Measurements from ENCODE around the gene CAPN7.

The CAPN7 gene

DNA sequence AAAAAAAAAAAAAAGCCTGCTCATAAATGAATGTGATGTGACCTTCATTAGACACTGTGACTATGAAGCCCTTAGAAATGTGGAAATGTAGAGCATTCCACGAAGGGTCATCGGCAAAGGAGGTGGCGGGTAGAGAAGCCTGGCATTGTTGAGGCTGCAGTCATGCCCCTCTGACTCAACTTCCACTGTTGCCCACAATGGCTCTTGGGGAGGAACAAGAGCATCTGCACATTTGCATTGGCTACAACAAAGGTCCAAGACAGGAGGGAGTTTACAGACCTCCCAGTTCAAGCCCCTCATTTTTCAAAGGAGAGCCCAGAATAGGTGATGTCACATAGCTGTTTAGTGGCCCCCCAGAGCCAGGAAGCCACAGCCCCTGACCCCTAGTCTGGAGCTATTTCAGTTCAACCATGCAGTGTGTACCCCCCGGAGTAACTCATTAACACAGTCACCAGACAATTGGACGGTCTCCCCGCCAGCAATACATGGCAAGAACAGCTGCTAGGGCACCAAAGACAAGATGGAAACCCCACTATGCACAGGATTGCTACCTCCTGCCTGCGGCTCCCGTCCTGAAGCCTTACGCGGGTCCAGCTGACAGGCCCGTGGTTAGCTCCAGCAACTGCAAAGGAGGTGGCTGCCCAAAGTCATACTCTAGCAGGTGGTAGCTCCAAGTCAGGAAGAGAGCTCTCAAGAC lies 70.1 kb downstream of the CAPN7 start:
- DNase-seq (ENCODE audit: low spot score), result no peak
- CTCF ChIA-PET, result interaction anchor here (0.6 kb wide), 1 partner anchor 8 kb away, joined by 4 read pairs; no protein-coding TSS in a partner anchor
- no peak overlapping the region for H3K27ac ChIP-seq
- POLR2A ChIA-PET (ENCODE audit: low non-redundant PET), result no interaction called here
- TF ChIP-seq, protein P1, sequence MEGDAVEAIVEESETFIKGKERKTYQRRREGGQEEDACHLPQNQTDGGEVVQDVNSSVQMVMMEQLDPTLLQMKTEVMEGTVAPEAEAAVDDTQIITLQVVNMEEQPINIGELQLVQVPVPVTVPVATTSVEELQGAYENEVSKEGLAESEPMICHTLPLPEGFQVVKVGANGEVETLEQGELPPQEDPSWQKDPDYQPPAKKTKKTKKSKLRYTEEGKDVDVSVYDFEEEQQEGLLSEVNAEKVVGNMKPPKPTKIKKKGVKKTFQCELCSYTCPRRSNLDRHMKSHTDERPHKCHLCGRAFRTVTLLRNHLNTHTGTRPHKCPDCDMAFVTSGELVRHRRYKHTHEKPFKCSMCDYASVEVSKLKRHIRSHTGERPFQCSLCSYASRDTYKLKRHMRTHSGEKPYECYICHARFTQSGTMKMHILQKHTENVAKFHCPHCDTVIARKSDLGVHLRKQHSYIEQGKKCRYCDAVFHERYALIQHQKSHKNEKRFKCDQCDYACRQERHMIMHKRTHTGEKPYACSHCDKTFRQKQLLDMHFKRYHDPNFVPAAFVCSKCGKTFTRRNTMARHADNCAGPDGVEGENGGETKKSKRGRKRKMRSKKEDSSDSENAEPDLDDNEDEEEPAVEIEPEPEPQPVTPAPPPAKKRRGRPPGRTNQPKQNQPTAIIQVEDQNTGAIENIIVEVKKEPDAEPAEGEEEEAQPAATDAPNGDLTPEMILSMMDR (conservative IDR thresholded peaks at IDR 0.05; ENCODE audit: low read depth), result no peak

GRCh38 chr3:15277861-15278500 lies 71.9 kb downstream of the CAPN7 start:
- ChIA-PET CTCF (no interaction called here), POLR2A (ENCODE audit: low non-redundant PET) (no interaction called here)
- no peak for DNase-seq (ENCODE audit: low spot score)

GRCh38 chr3:15279205-15279604 lies 73.2 kb downstream of the CAPN7 start:
- no peak for DNase-seq (ENCODE audit: low spot score)
- ChIA-PET CTCF (interaction anchor here (1.2 kb wide), 1 partner anchor 11 kb away, joined by 4 read pairs; no protein-coding TSS in a partner anchor), POLR2A (ENCODE audit: low non-redundant PET) (interaction anchor here (1.0 kb wide), 1 partner anchor 162 kb away, joined by 3 read pairs; no protein-coding TSS in a partner anchor)
- TF ChIP-seq, protein P1 (conservative IDR thresholded peaks at IDR 0.05; ENCODE audit: low read depth), result no peak
- no peak overlapping the region for H3K27ac ChIP-seq

More at GRCh38 chr3:15277861-15278500, 71.9 kb downstream of the CAPN7 start:
- H3K27ac ChIP-seq, result no peak overlapping the region
- TF ChIP-seq, protein P1 (conservative IDR thresholded peaks at IDR 0.05; ENCODE audit: low read depth), result no peak

- H3K27ac ChIP-seq, result no peak overlapping the region
- TF ChIP-seq, protein P1 (conservative IDR thresholded peaks at IDR 0.05; ENCODE audit: low read depth), result no peak
- DNase-seq (ENCODE audit: low spot score), result no peak
- POLR2A ChIA-PET (ENCODE audit: low non-redundant PET), result interaction anchor here (1.0 kb wide), 1 partner anchor 161 kb away, joined by 3 read pairs; no protein-coding TSS in a partner anchor
- CTCF ChIA-PET, result interaction anchor here (0.6 to 1.2 kb wide), 2 partner anchors 12 to 41 kb away, joined by 4 to 5 read pairs; no protein-coding TSS in a partner anchor
These were observed 73.8 kb downstream of the CAPN7 start for GRCh38 chr3:15279671-15280402.

- TF ChIP-seq, protein P1 (conservative IDR thresholded peaks at IDR 0.05; ENCODE audit: low read depth), result no peak
- H3K27ac ChIP-seq, result no peak overlapping the region
- ChIA-PET POLR2A (ENCODE audit: low non-redundant PET) (no interaction called here), CTCF (interaction anchor here (0.6 kb wide), 1 partner anchor 39 kb away, joined by 5 read pairs; no protein-coding TSS in a partner anchor)
- DNase-seq (ENCODE audit: low spot score), result no peak
These were observed 74.9 kb downstream of the CAPN7 start for GRCh38 chr3:15280853-15281532.

DNA sequence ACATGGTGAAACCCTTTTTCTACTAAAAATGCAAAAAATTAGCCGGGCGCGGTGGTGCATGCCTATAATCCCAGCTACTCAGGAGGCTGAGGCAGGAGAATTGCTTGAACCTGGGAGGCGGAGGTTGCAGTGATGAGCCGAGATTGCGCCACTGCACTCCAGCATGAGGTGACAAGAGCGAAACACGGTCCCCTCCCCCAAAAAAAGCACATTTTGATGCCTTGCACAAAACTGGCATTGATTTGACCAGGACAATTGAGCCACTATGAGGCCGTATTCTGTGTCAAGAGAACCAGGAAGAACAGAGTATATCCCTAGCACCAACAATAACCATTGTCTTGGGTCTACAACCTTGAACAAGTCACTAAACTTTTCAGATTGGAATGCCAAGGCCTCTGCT lies 75.8 kb downstream of the CAPN7 start:
- TF ChIP-seq, protein P1 (conservative IDR thresholded peaks at IDR 0.05; ENCODE audit: low read depth), result no peak
- DNase-seq (ENCODE audit: low spot score), result no peak
- POLR2A ChIA-PET (ENCODE audit: low non-redundant PET), result no interaction called here
- no peak overlapping the region for H3K27ac ChIP-seq
- CTCF ChIA-PET, result interaction anchor here (0.6 kb wide), 1 partner anchor 14 kb away, joined by 4 read pairs; no protein-coding TSS in a partner anchor

All from RWPE1 (cell line).